Neural cell (in vitro differentiated cells): ENCODE data around the gene HBE1.

Source experiments
- EP300 ChIP-seq: fragments of 450-650 bp; conservative IDR thresholded peaks from 2 replicates; pipeline ENCODE4 v1.6.1; 2014; ENCODE audit warnings: antibody characterized with exemption, mild to moderate bottlenecking, moderate library complexity; ENCODE audit not compliant: poor library complexity, severe bottlenecking
- EZH2 ChIP-seq: fragments of 200-600, 300-800 bp; shearing (Covaris generic), sonication (generic); IDR thresholded peaks from 2 replicates; pipeline ENCODE4 v1.6.1; 2014; ENCODE audit warnings: antibody characterized with exemption, low read length, borderline replicate concordance, mild to moderate bottlenecking; ENCODE audit not compliant: insufficient read depth, poor library complexity, severe bottlenecking
- MXI1 ChIP-seq: fragments of 450-650 bp; conservative IDR thresholded peaks from 2 replicates; pipeline ENCODE4 v1.6.1; 2014; ENCODE audit warnings: antibody characterized with exemption, mild to moderate bottlenecking; ENCODE audit not compliant: poor library complexity, severe bottlenecking
- POLR2AphosphoS5 ChIP-seq: IDR thresholded peaks from 2 replicates; pipeline ENCODE4 v1.6.1; 2012
- SMC3 ChIP-seq: fragments of 450-650 bp; conservative IDR thresholded peaks from 2 replicates; pipeline ENCODE4 v1.6.1; 2014; ENCODE audit warnings: antibody characterized with exemption, mild to moderate bottlenecking, moderate library complexity; ENCODE audit not compliant: poor library complexity
- TF ChIP-seq, protein P1 (sequence below): fragments of 450-650 bp; IDR thresholded peaks from 2 replicates; pipeline ENCODE4 v1.5.1; 2014; ENCODE audit warnings: antibody characterized with exemption, mild to moderate bottlenecking, moderate library complexity; ENCODE audit not compliant: poor library complexity, severe bottlenecking
- TF ChIP-seq, protein P2 (sequence below): IDR thresholded peaks from 2 replicates; pipeline ENCODE4 v1.6.1; 2012; ENCODE audit warnings: borderline replicate concordance

DNA sequence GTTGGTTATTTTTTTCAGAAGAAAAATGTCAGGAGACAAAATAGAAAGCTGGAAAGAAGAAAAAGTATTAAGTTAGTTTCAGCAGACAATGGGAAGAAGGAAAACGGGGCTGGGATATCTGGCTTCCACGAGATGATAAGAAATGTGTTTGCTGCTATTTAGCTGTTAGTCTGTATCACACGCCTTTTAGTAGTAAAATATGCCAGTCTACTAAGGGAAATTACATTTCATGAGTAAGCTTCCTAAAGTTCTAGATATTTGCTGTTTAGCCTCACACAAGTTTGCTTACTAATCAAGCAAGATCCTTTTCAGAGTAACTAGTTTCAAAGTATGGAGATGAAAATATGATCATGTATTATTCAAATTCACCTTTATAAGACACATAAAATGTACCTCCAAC is 30.5 kb upstream of the HBE1 start:
- TF ChIP-seq, protein P1, sequence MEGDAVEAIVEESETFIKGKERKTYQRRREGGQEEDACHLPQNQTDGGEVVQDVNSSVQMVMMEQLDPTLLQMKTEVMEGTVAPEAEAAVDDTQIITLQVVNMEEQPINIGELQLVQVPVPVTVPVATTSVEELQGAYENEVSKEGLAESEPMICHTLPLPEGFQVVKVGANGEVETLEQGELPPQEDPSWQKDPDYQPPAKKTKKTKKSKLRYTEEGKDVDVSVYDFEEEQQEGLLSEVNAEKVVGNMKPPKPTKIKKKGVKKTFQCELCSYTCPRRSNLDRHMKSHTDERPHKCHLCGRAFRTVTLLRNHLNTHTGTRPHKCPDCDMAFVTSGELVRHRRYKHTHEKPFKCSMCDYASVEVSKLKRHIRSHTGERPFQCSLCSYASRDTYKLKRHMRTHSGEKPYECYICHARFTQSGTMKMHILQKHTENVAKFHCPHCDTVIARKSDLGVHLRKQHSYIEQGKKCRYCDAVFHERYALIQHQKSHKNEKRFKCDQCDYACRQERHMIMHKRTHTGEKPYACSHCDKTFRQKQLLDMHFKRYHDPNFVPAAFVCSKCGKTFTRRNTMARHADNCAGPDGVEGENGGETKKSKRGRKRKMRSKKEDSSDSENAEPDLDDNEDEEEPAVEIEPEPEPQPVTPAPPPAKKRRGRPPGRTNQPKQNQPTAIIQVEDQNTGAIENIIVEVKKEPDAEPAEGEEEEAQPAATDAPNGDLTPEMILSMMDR: no peak
- TF ChIP-seq EP300: no peak
- TF ChIP-seq SMC3: no peak
- TF ChIP-seq EZH2: no peak
- TF ChIP-seq MXI1: no peak
- no peak for TF ChIP-seq POLR2AphosphoS5
- TF ChIP-seq, protein P2, sequence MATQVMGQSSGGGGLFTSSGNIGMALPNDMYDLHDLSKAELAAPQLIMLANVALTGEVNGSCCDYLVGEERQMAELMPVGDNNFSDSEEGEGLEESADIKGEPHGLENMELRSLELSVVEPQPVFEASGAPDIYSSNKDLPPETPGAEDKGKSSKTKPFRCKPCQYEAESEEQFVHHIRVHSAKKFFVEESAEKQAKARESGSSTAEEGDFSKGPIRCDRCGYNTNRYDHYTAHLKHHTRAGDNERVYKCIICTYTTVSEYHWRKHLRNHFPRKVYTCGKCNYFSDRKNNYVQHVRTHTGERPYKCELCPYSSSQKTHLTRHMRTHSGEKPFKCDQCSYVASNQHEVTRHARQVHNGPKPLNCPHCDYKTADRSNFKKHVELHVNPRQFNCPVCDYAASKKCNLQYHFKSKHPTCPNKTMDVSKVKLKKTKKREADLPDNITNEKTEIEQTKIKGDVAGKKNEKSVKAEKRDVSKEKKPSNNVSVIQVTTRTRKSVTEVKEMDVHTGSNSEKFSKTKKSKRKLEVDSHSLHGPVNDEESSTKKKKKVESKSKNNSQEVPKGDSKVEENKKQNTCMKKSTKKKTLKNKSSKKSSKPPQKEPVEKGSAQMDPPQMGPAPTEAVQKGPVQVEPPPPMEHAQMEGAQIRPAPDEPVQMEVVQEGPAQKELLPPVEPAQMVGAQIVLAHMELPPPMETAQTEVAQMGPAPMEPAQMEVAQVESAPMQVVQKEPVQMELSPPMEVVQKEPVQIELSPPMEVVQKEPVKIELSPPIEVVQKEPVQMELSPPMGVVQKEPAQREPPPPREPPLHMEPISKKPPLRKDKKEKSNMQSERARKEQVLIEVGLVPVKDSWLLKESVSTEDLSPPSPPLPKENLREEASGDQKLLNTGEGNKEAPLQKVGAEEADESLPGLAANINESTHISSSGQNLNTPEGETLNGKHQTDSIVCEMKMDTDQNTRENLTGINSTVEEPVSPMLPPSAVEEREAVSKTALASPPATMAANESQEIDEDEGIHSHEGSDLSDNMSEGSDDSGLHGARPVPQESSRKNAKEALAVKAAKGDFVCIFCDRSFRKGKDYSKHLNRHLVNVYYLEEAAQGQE: no peak
